Measurements from ENCODE around the gene TCF4.

The TCF4 gene

GRCh38 chr18:55322178-55322735 is 265.7 kb downstream of the TCF4 start (continued):
- TF ChIP-seq PRDM1 (tag by site-specific recombination; IDR thresholded peaks at IDR 0.05), result peak; percentile 86
- TF ChIP-seq ZNF580 (tag by site-specific recombination; IDR thresholded peaks at IDR 0.05), result no peak
- no peak for TF ChIP-seq ZNF18 (tag by site-specific recombination; IDR thresholded peaks at IDR 0.05)
- TF ChIP-seq REPIN1 (tag by site-specific recombination; IDR thresholded peaks at IDR 0.05; ENCODE audit: low read depth), result no peak
- no peak for TF ChIP-seq ZNF623 (tag by site-specific recombination; IDR thresholded peaks at IDR 0.05)
- no peak for TF ChIP-seq ZNF404 (tag by site-specific recombination; IDR thresholded peaks at IDR 0.05)
- no peak for TF ChIP-seq ZNF138 (tag by site-specific recombination; IDR thresholded peaks at IDR 0.05; ENCODE audit: borderline replicate concordance)
- TF ChIP-seq PRDM6 (tag by site-specific recombination; IDR thresholded peaks at IDR 0.05), result no peak
- peak; percentile 91 for TF ChIP-seq ZNF362 (tag by site-specific recombination; IDR thresholded peaks at IDR 0.05)
- no peak for TF ChIP-seq ZNF214 (tag by site-specific recombination; IDR thresholded peaks at IDR 0.05; ENCODE audit: borderline replicate concordance)
- no peak for TF ChIP-seq ZNF24 (tag by site-specific recombination; IDR thresholded peaks at IDR 0.05)
- TF ChIP-seq ZNF248 (tag by site-specific recombination; IDR thresholded peaks at IDR 0.05), result no peak
- no peak for TF ChIP-seq ELK4 (IDR thresholded peaks at IDR 0.05; ENCODE audit: borderline replicate concordance, low read depth, low read length)
- TF ChIP-seq PATZ1 (tag by site-specific recombination; IDR thresholded peaks at IDR 0.05), result peak; percentile 73
- no peak for TF ChIP-seq ZNF311 (tag by site-specific recombination; IDR thresholded peaks at IDR 0.05; ENCODE audit: borderline replicate concordance)
- TF ChIP-seq ZBTB20 (tag by site-specific recombination; IDR thresholded peaks at IDR 0.05), result peak; percentile 84
- TF ChIP-seq ZNF132 (tag by site-specific recombination; IDR thresholded peaks at IDR 0.05; ENCODE audit: borderline replicate concordance), result no peak
- no peak for TF ChIP-seq ZNF114 (tag by site-specific recombination; IDR thresholded peaks at IDR 0.05)
- TF ChIP-seq SP2 (tag by site-specific recombination; IDR thresholded peaks at IDR 0.05), result peak; percentile 47; the same call in 1 of the 2 replicates
- TF ChIP-seq ZNF664 (tag by site-specific recombination; IDR thresholded peaks at IDR 0.05), result no peak
- no peak; the same call in 1 of the 2 replicates for TF ChIP-seq KLF1 (tag by site-specific recombination; IDR thresholded peaks at IDR 0.05)
- no peak for TF ChIP-seq ZNF433 (tag by site-specific recombination; IDR thresholded peaks at IDR 0.05; ENCODE audit: low read depth)
- TF ChIP-seq KLF16 (tag by site-specific recombination; IDR thresholded peaks at IDR 0.05), result no peak
- no peak for TF ChIP-seq HOXA7 (CRISPR knock-in tag; IDR thresholded peaks at IDR 0.05; ENCODE audit: borderline replicate concordance)
- peak; percentile 26 for TF ChIP-seq ZBTB26 (tag by site-specific recombination; optimal IDR thresholded peaks at IDR 0.05)
- TF ChIP-seq ZNF19 (tag by site-specific recombination; IDR thresholded peaks at IDR 0.05; ENCODE audit: low read depth), result no peak
- TF ChIP-seq ZNF175 (tag by site-specific recombination; IDR thresholded peaks at IDR 0.05), result no peak
- TF ChIP-seq MEIS1 (CRISPR knock-in tag; IDR thresholded peaks at IDR 0.05; ENCODE audit: borderline replicate concordance), result no peak
- no peak for TF ChIP-seq SALL2 (tag by site-specific recombination; IDR thresholded peaks at IDR 0.05; ENCODE audit: borderline replicate concordance)
- TF ChIP-seq ZNF510 (tag by site-specific recombination; IDR thresholded peaks at IDR 0.05; ENCODE audit: insufficient replicate concordance), result no peak
